ENCODE measurements around the gene FBLN1.

Gene FBLN1

GRCh38 chr22:45512363-45512762, 9.7 kb downstream of the FBLN1 start:
- no peak overlapping the region for H3K4me3 ChIP-seq (ENCODE audit: low read depth, low read length)

GRCh38 chr22:45515676-45516075, 13.0 kb downstream of the FBLN1 start:
- no peak for TF ChIP-seq CTCF (IDR thresholded peaks at IDR 0.05; ENCODE audit: borderline replicate concordance, insufficient read depth, low read depth, low read length)
- no peak overlapping the region for H3K4me3 ChIP-seq (ENCODE audit: low read depth, low read length)

More at GRCh38 chr22:45512363-45512762, 9.7 kb downstream of the FBLN1 start:
- no peak for TF ChIP-seq CTCF (IDR thresholded peaks at IDR 0.05; ENCODE audit: borderline replicate concordance, insufficient read depth, low read depth, low read length)

GRCh38 chr22:45516163-45516562, 13.5 kb downstream of the FBLN1 start:
- no peak overlapping the region for H3K4me3 ChIP-seq (ENCODE audit: low read depth, low read length)
- TF ChIP-seq CTCF (IDR thresholded peaks at IDR 0.05; ENCODE audit: borderline replicate concordance, insufficient read depth, low read depth, low read length) = no peak

GRCh38 chr22:45516923-45517675, 14.4 kb downstream of the FBLN1 start:
- H3K4me3 ChIP-seq (ENCODE audit: low read depth, low read length) = no peak overlapping the region
- no peak for TF ChIP-seq CTCF (IDR thresholded peaks at IDR 0.05; ENCODE audit: borderline replicate concordance, insufficient read depth, low read depth, low read length)

- H3K4me3 ChIP-seq (ENCODE audit: low read depth, low read length) = no peak overlapping the region
- TF ChIP-seq CTCF (IDR thresholded peaks at IDR 0.05; ENCODE audit: borderline replicate concordance, insufficient read depth, low read depth, low read length) = no peak
These were observed 15.5 kb downstream of the FBLN1 start for GRCh38 chr22:45518136-45518535.

GRCh38 chr22:45518580-45518991, 15.9 kb downstream of the FBLN1 start:
- H3K4me3 ChIP-seq (ENCODE audit: low read depth, low read length) = no peak overlapping the region
- TF ChIP-seq CTCF (IDR thresholded peaks at IDR 0.05; ENCODE audit: borderline replicate concordance, insufficient read depth, low read depth, low read length) = no peak

- H3K4me3 ChIP-seq (ENCODE audit: low read depth, low read length) = no peak overlapping the region
- no peak for TF ChIP-seq CTCF (IDR thresholded peaks at IDR 0.05; ENCODE audit: borderline replicate concordance, insufficient read depth, low read depth, low read length)
These were observed 18.5 kb downstream of the FBLN1 start for GRCh38 chr22:45521178-45521577.

Measured in GM12875 (cell line).